ENCODE results near the gene ALG10B.
"Not testable (repeated sequence)": the region's sequence is repeated elsewhere in the genome, so short reads cannot be mapped to it uniquely, and the experiment has no call there.

ALG10B gene, protein sequence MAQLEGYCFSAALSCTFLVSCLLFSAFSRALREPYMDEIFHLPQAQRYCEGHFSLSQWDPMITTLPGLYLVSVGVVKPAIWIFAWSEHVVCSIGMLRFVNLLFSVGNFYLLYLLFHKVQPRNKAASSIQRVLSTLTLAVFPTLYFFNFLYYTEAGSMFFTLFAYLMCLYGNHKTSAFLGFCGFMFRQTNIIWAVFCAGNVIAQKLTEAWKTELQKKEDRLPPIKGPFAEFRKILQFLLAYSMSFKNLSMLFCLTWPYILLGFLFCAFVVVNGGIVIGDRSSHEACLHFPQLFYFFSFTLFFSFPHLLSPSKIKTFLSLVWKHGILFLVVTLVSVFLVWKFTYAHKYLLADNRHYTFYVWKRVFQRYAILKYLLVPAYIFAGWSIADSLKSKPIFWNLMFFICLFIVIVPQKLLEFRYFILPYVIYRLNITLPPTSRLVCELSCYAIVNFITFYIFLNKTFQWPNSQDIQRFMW
- 16.2 to 33.0 (median 24.8) reads per million in 3 experiments for total RNA-seq

DNA sequence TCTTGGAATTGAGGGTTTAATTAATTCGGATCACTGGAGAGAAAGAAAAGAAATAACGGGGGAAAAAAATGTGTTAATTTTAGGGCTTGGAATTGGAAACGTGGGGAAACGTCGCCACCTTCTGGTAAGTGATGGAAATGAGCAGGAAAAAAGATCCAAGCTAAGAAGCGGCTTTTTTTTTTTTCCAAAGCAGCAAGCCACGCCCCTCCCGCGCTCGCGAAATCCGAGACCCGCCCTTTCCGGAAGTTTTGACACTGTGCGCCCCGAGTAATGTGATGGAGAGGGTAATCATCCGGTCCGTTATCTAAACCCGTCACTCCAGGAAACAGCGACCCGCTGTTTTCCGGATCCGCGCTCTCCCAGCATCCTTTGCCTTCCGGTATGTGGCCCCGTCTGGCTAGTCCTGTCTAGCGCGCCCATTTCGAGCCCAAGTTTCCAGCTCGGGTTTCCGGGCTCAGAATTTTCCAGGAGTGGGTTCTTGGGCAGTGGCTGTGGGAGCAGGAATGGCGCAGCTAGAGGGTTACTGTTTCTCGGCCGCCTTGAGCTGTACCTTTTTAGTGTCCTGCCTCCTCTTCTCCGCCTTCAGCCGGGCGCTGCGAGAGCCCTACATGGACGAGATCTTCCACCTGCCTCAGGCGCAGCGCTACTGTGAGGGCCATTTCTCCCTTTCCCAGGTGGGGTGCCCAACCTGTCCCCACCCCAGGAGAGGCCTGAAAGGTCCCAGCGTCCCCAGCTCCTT is at the start of gene ALG10B:
ALG10B (plus strand) TSS at position 384 of the 739 bp plus-strand sequence; CDS start at position 504, 120 bp downstream.
- DNase-seq, result peak; percentile 94

DNA sequence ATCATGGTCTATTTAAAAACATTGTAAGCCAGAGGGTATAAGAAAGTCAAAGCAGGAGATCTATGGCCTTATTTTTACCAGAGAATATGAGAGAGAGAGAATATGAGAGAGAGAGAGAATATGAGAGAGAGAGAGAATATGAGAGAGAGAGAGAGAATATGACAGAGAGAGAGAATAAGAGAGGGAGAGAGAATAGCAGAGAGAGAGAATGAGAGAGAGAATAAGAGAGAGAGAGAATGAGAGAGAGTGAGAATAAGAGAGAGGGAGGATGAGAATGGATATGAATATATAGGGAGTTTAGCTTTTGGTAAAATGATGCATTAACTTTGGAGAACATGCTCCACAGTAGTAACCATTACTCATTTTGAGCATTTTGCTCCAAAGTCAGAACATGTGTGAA is 48.0 kb upstream of the ALG10B start:
- no peak for DNase-seq

DNA sequence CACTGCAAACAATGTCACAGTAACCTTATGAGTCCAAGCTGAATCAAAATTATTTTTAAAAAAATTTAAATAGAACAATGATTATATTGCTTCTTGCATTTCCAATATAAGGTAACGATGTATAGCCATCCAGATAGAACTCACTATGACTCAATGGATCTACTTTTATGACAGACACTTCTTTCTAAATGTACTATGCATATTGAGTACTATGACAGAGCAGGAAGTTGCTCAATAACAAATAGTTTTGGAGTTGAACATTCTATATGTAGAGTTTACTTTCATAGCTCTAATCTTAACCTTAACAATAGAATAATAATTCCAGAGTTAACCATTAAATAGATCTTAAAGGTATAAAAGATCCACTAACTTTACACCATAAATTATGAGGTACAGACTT is 46.7 kb upstream of the ALG10B start:
- no peak for DNase-seq

DNA sequence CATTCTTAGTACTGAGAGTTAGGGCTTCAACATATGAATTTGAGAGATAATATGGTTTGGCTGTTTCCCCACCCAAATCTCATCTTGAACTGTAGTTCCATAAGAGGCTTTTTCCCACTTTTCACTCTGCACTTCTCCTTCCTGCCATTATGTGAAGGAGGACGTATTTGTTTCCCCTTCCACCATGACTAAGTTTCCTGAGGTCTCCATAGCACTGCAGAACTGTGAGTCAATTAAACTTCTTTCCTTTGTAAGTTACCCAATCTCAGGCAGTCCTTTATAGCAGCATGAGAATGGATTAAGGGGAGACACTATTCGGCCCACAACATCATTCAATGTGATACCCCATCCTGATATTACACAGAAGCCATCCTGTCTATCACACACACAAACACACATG is 36.8 kb upstream of the ALG10B start:
- DNase-seq, result no peak

DNA sequence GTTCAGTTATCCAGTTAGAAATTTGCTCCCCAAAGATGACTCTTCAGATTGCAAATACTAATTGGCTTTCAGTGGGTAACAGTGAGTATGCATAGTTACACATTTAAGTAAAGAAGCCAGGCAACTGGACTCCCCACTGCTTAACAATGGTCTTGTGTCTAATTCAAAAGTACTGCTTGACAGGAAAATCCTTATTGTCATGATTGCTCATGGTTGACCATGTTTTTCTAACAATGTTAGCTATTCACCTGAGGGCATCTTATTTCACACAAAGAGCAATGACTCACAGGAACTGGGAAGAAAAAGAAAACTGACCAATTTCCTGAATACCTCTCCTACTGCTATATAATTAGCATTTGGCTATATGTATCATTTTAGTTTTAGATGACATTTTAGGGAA is 33.7 kb upstream of the ALG10B start:
- DNase-seq, result no peak

DNA sequence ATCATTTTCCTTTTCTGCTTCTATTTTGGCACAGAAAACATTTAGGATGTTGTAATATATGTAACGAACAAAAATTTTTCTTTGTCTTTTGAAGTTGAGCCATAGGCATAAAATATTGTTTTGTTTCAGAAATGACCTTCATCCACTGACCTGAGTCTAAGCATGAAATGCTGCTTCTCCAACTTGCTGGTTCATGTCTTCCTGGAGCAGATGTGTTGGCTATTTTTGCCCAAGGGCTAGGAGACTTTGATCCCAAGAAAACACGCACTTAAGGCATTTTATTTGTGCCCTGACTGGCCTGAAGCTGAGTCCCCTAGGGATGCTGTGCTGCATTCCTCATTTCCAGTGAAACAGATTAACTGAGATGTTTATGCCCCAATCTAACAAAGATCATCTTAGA is 27.2 kb upstream of the ALG10B start:
- no peak for DNase-seq

DNA sequence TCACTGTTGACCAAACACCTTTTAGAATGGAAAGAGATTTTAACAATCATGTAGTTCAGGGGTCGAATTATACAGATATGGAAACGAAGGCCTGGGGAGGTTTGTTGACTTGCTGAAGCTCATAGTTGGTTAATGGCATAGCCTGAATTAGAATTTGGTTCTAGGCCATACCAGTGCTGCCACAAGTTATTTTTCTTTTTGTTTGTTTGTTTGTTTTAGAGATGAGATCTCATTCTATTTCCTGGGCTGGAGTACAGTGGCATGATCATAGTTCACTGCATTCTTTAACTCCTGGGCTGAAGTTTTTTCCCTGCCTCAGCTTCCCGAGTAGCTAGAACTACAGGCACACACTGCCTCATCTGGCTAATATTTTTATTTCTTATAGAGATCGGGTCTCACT is 25.4 kb upstream of the ALG10B start:
- no peak for DNase-seq

DNA sequence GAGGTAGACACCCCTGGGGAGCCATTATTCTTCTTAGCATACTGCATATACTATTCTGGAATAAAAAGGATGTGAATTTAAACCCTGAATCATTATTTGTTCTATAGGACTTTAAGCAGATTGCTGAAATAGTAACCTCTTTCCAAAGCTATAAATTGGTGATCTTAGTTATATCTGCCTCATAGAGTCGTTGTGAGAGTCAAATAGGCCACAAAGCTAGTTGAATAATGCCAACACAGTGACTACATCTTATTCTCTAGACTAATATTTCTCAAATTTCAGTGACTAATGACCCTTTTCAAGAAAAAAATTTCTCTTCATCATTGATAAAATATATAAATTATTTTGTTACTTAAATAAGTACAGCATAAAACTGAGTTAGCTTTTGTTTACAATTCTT is 13.6 kb upstream of the ALG10B start:
- DNase-seq, result not testable (repeated sequence)

DNA sequence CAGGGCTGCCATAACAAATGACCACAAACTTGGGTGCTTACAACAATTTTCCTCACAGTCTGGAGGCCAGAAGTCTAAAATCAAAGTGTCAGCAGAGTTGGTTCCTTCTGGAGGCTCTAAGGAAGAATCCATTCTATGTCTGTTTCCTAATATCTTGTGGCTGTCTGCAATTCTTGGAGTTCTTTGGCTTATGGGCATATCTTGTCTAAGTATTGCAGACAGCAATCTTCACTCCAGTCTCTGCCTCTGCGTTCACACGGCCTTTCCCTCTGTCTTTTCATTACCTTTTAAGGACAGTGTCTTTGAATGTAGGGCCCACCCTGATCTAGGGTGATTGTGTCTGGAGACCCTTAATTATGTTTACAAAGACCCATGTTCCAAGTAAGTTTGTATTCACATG is 5.4 kb downstream of the ALG10B start:
- DNase-seq, result not testable (repeated sequence)

DNA sequence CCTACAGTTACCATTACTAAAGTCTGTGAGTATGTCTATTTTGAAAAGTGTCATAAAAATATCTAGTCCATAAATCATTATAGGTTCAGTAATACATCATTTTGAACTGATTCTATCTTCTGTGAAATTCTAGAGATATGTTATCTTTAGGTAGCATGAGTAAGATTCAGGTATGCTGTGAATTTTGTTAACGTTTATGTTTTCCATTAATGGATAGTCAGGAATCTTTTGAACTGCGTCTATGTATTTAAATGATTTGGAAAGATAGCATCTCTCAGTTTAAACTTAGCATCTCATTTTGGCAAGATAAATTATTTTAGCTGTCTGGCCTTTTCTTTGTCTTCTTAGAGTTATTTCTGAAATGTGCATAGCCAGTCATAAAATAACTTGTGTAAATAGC is 8.3 kb downstream of the ALG10B start:
- no peak for DNase-seq

DNA sequence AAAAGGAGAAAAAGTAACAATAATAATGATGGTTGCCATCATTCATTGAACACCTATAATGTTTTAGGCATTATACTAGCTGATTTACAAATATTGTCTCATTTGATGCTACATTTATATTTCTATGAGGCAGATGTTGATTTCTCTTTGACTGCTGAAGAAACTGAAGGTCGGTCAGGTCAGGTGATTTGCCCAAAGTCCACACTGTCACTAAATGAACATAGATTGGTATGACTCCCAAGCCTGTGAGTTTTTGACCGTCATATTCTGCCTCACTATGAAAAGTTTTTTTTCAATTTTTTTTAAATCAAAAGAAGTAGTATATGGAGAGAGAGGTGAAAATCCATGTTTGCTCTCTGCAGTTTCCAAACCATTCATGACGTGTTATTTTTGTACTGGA is 10.8 kb downstream of the ALG10B start:
- no peak for DNase-seq

DNA sequence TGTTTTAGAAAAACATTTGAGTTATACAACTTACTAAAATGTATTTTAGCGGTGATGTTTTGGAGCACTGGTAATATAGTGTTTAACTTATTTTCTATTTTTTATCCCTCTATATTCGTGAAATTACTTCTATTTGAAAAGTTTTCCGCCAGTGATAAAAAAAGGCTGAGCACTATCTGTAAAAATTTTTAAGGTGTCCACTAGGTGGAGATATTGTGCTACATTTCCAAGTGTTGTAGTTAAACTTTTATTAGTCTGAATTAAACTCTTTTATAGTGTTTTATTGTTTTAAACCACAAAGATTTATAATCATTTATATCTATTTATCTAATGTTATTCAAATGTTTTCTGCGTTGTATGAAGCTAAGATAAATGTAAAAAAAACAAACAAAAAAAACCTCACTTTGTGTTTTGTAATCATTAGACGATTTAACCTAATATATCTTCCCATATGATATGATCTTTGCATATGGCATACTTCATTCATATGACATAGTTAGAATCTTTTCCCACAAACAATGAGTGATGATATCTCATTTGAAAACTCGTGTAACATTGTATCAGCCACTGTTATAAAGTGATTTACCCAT is 11.8 kb downstream of the ALG10B start:
- peak; percentile 34 for DNase-seq

DNA sequence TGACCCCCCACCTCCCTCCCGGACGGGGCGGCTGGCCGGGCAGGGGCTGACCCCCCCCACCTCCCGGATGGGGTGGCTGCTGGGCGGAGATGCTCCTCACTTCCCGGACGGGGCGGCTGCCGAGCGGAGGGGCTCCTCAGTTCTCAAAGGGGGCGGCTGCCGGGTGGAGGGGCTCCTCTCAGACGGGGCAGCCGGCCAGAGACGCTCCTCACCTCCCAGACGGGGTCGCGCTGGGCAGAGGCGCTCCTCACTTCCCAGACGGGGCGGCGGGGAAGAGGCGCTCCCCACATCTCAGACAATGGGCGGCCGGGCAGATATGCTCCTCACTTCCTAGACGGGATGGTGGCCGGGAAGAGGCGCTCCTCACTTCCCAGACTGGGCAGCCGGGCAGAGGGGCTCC is 13.8 kb downstream of the ALG10B start:
- DNase-seq, result not testable (repeated sequence)

DNA sequence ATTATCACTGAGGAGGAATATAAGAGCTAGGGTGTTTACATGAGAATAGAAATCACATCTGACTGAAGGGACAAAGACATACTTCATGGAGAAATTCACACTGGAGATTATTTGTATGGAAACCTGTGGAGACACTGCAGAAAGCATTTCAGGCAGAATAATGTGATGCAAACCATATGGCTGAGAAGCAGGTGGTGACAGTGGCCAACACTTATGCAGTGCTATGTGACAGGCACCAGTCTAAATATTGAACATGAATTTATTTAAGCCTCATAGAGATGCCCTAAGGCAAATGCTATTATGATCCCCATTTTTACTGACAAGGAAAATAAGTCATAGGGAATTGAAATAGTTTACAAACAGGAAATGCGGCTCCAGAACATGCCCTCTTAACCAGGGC is 16.2 kb downstream of the ALG10B start:
- DNase-seq, result no peak

DNA sequence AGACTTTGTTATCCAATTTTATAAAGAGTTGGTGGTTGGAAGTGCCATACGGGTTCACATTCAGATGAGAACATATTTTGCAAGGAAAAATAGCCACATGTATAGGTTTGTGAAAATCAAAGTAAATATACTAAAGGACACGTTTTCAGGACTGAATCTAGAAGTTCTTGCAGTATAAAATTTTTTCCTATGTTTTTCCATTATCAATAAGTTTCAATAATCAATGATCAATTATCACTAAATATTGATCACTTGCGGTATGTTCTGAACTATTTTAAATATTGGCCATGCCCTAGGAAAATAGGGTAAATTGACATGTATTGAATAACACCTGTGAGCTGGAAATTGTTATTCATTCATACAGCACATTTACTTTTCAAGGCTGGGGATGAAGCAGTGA is 25.9 kb downstream of the ALG10B start:
- DNase-seq, result no peak

DNA sequence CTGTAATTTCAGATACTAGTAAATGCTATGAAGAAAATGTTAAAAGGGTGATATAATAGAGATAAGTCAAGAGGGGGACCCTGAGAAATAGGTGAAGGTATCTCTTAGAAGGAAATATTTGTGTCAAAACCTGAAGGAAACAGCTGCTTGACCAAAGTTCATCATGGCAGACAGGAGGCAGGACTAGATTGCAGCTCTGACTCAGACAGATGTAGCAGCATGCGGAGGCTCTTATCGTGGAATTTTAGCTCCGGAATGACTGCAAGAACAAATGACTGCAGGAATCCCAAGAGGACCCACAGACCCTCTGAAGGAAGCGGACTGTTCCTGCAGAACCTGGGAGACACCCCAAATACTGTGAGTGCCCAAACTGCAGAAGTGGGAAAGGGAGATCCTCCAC is 26.7 kb downstream of the ALG10B start:
- not testable (repeated sequence) for DNase-seq

DNA sequence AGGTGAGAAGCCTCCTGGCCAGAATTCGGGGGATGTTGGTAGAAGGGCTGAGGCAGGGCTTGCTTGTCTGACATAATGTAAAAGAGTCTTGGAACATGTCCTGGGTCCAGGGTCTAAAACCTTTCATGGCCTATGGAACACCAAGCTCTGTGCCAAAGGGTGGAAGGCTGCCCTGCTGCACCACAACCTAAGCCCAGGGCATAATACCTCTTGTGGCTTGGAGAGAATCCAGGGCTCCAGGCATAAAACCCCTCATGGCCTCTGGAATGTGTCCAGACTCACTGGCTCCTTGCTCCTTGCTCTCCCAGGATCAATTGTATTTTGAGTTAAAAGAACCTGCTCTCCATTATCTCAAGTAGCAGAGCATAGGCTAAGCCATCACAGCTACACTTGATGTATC is 27.3 kb downstream of the ALG10B start:
- DNase-seq, result not testable (repeated sequence)

DNA sequence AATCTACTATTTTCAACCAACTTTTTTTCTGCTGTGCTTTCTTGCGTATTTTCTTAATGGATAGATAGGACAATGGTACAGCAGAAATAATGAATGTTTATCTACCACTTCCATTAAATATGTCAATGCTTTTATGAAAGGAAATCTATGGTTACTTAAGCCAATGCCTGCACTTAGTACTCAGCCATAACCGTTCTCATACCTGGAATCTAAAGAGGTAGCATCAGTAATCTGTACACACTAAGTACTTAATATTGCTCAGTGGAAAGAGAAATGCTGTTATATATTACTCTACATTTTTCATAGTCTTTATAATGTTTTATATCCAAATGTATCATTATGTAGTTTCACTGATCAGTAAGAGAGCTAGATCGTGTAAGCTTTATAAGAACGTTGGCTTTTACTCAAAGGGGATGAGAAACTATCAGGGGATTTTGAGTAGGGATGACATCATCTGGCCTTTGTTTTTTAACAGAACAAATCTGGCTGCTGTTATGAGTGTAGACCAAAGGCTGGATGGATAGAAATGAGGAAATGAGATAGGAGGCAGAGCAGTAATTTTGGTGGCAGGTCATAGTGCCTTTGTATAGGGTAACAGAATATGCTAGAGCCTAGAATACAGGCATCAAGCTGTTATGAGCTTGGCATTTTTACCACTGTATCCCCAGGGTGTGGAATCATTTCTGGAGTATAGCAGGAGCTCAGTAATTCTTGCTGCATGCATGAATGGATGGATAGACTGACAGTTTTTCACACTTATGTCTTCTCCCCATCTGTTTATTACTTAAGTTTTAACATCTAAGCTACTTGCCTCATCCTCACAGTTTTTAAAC is 34.0 kb downstream of the ALG10B start:
- no peak for DNase-seq

DNA sequence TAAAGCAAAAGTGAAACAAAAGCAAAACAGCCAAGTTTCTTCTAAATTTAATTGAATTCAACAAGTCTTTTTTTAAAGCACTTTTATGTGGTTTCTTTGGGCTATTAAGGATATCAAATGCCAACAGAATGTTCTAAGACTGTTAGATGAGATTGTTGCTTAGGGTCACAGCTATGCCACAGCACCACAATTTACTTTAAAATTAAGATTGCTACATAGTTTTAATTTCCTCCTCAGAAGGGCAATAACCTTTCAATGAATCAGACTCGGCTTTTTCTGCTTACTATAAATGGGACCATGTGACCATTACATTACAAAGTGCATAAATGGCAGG is 34.6 kb downstream of the ALG10B start:
- not testable (repeated sequence) for DNase-seq

DNA sequence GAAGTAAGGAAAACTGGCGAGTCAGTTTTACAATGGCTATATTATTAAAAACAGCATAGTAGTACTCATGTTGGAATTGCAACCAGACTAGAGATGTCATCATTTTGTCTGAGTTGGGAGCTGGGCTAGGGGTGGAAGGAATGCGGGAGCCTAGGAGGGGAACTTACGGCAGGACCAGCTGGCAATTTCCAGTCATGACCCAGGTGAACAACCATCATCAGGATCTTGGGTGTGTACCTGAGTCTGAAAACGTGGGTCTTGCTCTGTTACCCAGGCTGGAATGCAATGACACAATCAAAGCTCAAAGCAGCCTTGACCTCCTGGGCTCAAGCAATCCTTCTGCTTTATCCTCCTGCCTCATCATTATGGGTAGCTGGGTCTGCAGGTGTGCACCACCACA is 50.9 kb downstream of the ALG10B start:
- no peak for DNase-seq

DNA sequence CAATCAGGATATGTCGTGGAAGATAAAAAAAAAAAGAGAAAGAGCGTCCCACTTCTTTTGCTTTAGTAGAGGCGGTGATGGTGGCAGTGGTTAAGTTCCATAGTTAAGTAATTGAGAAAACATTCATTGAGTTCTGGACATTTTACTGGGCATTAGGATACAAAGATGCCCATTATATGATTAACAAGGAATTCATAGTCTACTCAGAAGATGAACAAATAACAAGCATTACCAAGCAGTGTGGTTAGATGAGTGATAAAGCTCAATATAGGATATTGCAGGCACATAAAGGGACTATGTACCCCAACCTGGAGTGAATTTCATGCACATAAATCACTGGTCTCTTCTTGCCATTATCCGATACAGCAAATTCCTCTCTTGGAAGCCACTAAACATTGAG is 53.7 kb downstream of the ALG10B start:
- no peak for DNase-seq

DNA sequence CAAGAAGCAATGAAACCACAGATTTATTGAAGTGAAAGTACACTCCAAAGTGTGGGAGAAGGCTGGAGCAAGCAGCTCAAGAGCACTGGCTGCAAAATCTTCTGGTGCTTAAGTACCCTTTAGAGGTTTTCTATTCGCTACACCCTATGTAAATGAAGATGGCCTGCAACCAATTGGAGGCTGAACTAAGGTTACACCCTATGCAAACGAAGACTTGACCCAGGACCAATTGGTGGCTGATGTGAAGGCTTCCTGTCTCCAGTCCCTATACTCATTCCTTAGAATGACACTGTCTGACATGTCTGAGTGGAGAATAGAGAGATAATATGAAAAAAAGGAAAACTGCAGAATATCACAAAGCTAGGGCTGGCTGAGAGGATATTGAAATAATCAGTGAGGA is 57.2 kb downstream of the ALG10B start:
- no peak for DNase-seq

DNA sequence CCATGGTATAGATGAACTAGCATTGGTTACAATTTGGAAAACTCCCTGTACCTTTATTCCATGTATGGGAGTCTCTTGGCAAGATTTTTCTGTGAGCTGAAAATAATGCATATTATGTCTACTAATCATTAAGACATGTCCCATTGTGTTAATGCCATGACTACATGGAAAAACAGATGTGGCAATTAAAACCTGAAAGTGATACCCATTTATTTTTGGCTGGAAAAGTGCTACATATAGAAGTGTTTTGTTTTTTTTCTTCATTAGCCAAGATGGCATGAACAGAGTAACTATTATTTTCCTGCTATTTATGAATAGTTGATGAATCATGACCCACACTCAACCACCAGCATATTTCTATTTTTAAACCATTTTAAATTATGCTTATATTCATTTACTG is 58.2 kb downstream of the ALG10B start:
- DNase-seq, result no peak

All from central memory CD4-positive, alpha-beta T cell (primary cell).